Transverse colon (tissue), 4 donors: Measurements from ENCODE around the gene PKN1.

Experiments
- CTCF ChIP-seq, 5 experiments: fragments of 200-600 bp in 3 of 5; fragments of 450-650 bp in 2 of 5; sonication (generic) in 3 of 5; IDR thresholded peaks; 1 replicate in 2 of 5; 2 replicates in 3 of 5; pipeline ENCODE4 v1.5.1; 2016 to 2017; ENCODE audit warnings: antibody characterized with exemption in 5 of 5, inconsistent platforms in 3 of 5, mild to moderate bottlenecking in 2 of 5, moderate library complexity in 1 of 5
- EP300 ChIP-seq: sonication (generic); formaldehyde crosslinking; IDR thresholded peaks from one replicate; pipeline ENCODE4 v1.6.1; 2017; ENCODE audit warnings: antibody characterized with exemption, low read depth
- POLR2A ChIP-seq: fragments of 450-650 bp; IDR thresholded peaks from one replicate; pipeline ENCODE4 v1.6.1; 2016; ENCODE audit warnings: antibody characterized with exemption, mild to moderate bottlenecking, moderate library complexity
- POLR2AphosphoS5 ChIP-seq, 3 donors: sonication (generic); formaldehyde crosslinking; IDR thresholded peaks; one replicate each; pipeline ENCODE4 v1.6.1; 2016; ENCODE audit warnings: antibody characterized with exemption in 3 of 3

- no peak for TF ChIP-seq EP300
- no peak for TF ChIP-seq POLR2AphosphoS5 (IDR thresholded peaks at IDR 0.05)
- TF ChIP-seq CTCF (IDR thresholded peaks at IDR 0.05): no peak
- TF ChIP-seq POLR2A: no peak
Measured at GRCh38 chr19:14514215-14514863, 81.2 kb downstream of the PKN1 start.
